ENCODE measurements around the gene BTC. TPM values are rescaled to one million over a fixed set of nuclear protein-coding genes. Genes with fewer than 3 reads are reported as not detected.

Gene BTC
- total RNA-seq, 4 donors from 2014 or later: 6.2 to 7.9 (median 7.6) TPM

DNA sequence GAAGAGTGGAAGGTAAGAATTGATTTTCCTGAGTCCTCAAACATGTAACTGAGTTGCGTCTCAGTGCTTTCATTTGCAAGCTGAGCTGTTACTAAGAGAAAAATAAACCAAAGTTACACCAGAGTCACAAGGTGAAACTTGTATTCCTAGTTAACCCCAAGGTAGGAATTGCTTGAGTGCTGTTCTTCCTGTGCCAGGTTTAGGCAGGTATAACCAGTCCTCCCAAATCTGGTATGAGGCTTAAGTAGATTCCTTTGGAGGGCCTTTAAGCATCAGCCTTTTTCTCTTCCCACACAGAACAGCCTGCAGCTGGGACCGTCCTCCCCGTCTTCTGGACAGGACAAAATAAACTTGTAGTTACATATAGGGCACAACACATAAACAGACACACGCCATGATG is 2.3 kb upstream of the BTC start:
- intact Hi-C loops (cut with DNase I): no loop called here
- Histone ChIP-seq H3K4me1 (peaks cover 0 to 9% of the 10 kb centered on the region in 2 donors), H3K4me3 (replicated peaks in 1 of 3) (no peak overlapping the region), H3K36me3 (no peaks in the 10 kb centered on the region), H3K27ac (peak overlapping the region in 2 of 3 donors; percentile 32 to 52), H3K9me3 (no peaks in the 10 kb centered on the region), H3K27me3 (no peaks in the 10 kb centered on the region)
- TF ChIP-seq POLR2A (IDR thresholded peaks at IDR 0.05): no peak
- TF ChIP-seq, protein P1, sequence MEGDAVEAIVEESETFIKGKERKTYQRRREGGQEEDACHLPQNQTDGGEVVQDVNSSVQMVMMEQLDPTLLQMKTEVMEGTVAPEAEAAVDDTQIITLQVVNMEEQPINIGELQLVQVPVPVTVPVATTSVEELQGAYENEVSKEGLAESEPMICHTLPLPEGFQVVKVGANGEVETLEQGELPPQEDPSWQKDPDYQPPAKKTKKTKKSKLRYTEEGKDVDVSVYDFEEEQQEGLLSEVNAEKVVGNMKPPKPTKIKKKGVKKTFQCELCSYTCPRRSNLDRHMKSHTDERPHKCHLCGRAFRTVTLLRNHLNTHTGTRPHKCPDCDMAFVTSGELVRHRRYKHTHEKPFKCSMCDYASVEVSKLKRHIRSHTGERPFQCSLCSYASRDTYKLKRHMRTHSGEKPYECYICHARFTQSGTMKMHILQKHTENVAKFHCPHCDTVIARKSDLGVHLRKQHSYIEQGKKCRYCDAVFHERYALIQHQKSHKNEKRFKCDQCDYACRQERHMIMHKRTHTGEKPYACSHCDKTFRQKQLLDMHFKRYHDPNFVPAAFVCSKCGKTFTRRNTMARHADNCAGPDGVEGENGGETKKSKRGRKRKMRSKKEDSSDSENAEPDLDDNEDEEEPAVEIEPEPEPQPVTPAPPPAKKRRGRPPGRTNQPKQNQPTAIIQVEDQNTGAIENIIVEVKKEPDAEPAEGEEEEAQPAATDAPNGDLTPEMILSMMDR (IDR thresholded peaks at IDR 0.05): no peak
- WGBS, 2 donors: 57 to 60% methylated on average over 4 of the region's 4 CpGs
- DNase-seq: peak; percentile 17 to 31

DNA sequence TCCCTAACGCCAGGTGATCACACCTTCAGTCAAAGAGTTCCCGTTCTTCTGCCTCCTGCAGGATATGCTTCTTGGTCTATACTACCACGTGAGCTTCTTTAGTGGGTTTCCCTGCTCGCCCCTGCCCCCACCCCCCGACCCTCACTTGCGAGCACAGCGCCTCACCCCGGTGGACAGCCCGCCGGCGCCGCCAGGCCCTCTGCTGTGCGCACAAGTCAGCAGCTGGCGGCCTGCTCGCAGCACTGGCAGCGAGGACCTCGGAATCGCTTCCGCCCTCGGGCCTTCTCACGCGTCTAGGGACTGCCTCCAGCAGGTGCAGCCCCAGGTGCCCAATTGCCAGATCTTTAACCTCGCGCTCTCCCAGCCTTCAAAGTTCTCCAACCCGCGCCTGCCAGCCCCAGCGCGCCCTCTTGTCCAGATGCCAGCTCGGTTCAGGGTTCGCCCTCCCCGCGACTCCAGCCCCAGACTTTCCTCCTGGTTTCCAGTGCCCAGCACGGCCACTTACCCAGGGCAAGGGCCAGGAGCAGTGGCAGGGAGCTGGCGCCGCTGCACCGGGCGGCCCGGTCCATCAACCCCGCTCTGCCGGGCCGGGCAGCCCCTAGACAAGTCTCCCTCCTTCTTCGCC is 454 bp downstream of the BTC start:
- TF ChIP-seq, protein P1 (IDR thresholded peaks at IDR 0.05): peak in 4 of 6 experiments; percentile 28 to 50 (median 44)
- peak in 1 of 2 donors; percentile 60 for TF ChIP-seq POLR2A (IDR thresholded peaks at IDR 0.05)
- peak overlapping the region in 2 of 3 donors; percentile 52 to 73 for H3K4me3 ChIP-seq (replicated peaks in 1 of 3)
- H3K27ac ChIP-seq: peak overlapping the region; percentile 92 to 97 (median 95)
- no peaks in the 10 kb centered on the region for H3K27me3 ChIP-seq
- no peaks in the 10 kb centered on the region for H3K9me3 ChIP-seq
- 4 to 12% methylated on average over 4 to 28 of the region's 42 CpGs for WGBS, 2 donors
- peaks cover 0 to 9% of the 10 kb centered on the region in 2 donors for H3K4me1 ChIP-seq
- peak; percentile 88 for DNase-seq
- no peaks in the 10 kb centered on the region for H3K36me3 ChIP-seq
- intact Hi-C loops (cut with DNase I): no loop called here

DNA sequence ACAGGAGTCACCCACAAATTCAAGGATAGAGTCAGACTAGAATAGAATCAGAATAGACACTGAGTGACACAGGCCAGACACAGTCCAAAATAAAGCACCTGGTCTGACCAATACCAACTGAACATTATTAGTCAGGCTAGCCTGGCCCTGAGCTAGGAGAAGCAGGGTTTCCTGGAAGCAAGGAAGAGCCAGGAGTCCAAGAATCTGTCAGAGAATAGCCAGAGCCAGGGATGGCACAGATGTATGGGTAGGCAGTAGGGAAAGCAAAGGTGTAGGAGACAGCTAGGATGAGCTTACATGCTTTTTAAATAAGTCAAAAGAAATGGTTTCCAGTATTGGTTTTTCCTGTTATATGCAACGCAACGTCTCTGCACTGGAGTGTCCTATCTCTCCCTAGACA is 3.7 kb downstream of the BTC start:
- H3K36me3 ChIP-seq: no peaks in the 10 kb centered on the region
- no peak overlapping the region for H3K27ac ChIP-seq
- no peaks in the 10 kb centered on the region for H3K27me3 ChIP-seq
- TF ChIP-seq, protein P1 (IDR thresholded peaks at IDR 0.05): no peak
- TF ChIP-seq POLR2A (IDR thresholded peaks at IDR 0.05): no peak
- H3K4me3 ChIP-seq (replicated peaks in 1 of 3): no peak overlapping the region
- 90 to 92% methylated on average over 2 of the region's 2 CpGs for WGBS, 2 donors
- intact Hi-C loops (cut with DNase I): no loop called here
- no peak for DNase-seq
- no peaks in the 10 kb centered on the region for H3K9me3 ChIP-seq
- H3K4me1 ChIP-seq: peaks cover 0 to 5% of the 10 kb centered on the region in 2 donors

DNA sequence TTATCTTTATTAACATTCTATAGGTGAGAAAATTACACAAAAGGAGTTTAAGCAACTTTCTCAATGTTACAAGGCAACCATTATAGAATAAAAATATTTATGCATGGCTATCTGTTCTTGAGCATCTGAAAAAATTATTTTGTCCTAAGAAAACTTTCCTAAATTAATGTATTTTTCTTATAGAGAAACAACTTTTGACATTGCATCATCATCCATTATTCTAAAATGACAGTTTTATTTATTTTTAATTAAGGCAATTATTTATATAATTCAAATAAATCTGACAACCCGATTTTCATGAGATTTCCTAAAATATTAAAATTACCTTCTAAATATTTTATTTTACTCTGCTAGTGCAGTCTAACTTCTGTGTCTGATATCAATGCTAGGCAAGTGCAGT is 4.8 kb downstream of the BTC start:
- 92 to 94% methylated on average over 1 of the region's 1 CpG for WGBS, 2 donors
- no peaks in the 10 kb centered on the region for H3K36me3 ChIP-seq
- TF ChIP-seq, protein P1 (IDR thresholded peaks at IDR 0.05): no peak
- TF ChIP-seq POLR2A (IDR thresholded peaks at IDR 0.05): no peak
- no peaks in the 10 kb centered on the region for H3K27me3 ChIP-seq
- intact Hi-C loops (cut with DNase I): no loop called here
- H3K27ac ChIP-seq: no peak overlapping the region
- no peaks in the 10 kb centered on the region for H3K9me3 ChIP-seq
- no peak for DNase-seq
- no peak overlapping the region for H3K4me3 ChIP-seq (replicated peaks in 1 of 3)
- peaks cover 0 to 5% of the 10 kb centered on the region in 2 donors for H3K4me1 ChIP-seq

DNA sequence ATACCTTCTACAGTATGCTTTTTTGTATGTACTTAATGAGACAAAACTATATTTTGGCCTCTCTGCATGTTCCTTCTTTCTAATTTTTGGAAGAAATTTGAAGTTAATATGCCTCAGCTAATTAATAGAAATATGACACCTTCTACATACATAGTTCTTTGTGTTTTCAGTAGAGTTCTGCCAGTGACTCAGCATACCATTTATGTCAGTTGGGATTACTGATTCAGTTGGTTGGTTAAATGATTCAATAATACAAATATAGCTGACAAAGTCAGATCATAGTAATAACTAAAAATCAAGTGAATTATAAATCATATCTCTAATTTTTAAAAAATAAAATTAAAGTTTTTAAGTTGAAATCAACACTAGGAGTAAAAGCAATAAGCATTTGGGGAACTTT is 16.8 kb downstream of the BTC start:
- no peak for DNase-seq
- H3K9me3 ChIP-seq: no peaks in the 10 kb centered on the region
- TF ChIP-seq, protein P1 (IDR thresholded peaks at IDR 0.05): no peak
- TF ChIP-seq POLR2A (IDR thresholded peaks at IDR 0.05): no peak

More for the DNA sequence above, 16.8 kb downstream of the BTC start:
- no peaks in the 10 kb centered on the region for H3K27me3 ChIP-seq
- no peaks in the 10 kb centered on the region for H3K36me3 ChIP-seq
- peaks cover 0 to 4% of the 10 kb centered on the region in 2 donors for H3K4me1 ChIP-seq
- intact Hi-C loops (cut with DNase I): no loop called here
- no peak overlapping the region for H3K27ac ChIP-seq
- H3K4me3 ChIP-seq (replicated peaks in 1 of 3): no peak overlapping the region
